ENCODE results near the gene KCTD14. TPM values are rescaled to one million over a fixed set of nuclear protein-coding genes. Genes with fewer than 3 reads are reported as not detected.

KCTD14 gene
- total and polyA plus RNA-seq, 8 donors = 7.0 to 20.7 (median 13.5) TPM

DNA sequence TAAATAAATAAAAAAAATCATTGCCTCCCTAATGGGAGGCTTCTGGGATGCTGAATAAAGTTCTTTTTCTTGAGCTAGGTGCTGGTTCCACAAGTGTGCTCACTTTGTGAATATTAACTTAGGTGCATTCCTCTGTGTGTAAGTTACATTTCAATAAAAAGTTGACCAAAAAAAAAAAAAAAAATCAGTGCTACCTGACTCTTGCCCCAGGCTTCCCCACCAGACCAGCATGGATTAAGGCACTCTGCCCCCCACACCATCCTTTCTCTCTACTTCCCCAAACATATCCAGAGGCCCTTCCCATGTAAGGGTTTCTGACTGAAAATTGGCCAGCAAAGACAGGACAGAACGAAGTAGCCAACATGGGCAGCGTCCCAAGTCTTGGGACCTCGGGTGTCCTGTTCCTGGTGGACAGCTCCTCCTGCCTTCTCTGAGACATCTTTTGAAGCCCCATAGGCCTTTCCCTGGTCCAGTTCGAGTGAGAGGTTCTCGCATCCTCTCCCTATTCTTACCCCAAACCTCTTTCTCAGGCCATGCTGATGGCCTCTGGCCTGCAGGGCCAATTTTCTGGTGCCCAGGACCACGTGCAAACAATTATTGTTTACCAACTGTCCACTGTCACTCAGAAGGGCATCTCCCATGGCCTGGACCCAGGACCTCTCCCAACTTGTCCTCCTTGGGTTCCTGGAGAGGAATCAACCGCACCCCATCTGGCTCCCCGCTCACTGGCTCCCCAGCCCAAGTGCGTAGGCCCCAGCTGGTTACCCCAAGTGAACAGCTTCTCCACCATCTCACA, 14.9 kb upstream of the KCTD14 start:
- H3K27ac ChIP-seq = peak overlapping the region; percentile 17 to 73 (median 33)
- intact Hi-C loops (cut with DNase I) = no loop called here

DNA sequence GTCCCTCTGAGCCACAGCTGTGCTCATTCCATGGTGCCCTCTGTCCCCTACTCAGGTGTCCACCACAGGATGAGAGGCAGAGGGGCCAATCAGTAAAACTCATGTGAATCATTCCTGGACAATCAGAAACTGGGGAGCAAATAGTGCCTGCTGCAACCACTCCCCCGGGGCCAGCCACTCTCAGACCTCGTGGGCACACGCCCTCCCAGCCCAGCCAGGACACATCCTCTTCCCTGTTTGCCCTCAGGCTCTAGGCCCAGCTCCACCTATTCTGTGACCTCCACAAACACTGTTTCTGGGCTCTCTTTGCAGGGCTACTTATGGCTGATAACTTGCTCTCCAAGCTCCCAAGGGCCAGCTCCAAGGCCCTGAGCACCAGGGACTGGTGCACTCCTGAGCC, 14.0 kb upstream of the KCTD14 start:
- WGBS, 2 donors = 10 to 30% methylated on average over 3 of the region's 3 CpGs
- H3K27me3 ChIP-seq = no peaks in the 10 kb centered on the region
- peaks cover 18 to 39% (median 24%) of the 10 kb centered on the region in 3 donors for H3K4me1 ChIP-seq
- FAIRE-seq (no peak), DNase-seq (peak; percentile 68 to 86 (median 72)), ATAC-seq (peak; percentile 64 to 83 (median 71))
- TF ChIP-seq, protein P1, sequence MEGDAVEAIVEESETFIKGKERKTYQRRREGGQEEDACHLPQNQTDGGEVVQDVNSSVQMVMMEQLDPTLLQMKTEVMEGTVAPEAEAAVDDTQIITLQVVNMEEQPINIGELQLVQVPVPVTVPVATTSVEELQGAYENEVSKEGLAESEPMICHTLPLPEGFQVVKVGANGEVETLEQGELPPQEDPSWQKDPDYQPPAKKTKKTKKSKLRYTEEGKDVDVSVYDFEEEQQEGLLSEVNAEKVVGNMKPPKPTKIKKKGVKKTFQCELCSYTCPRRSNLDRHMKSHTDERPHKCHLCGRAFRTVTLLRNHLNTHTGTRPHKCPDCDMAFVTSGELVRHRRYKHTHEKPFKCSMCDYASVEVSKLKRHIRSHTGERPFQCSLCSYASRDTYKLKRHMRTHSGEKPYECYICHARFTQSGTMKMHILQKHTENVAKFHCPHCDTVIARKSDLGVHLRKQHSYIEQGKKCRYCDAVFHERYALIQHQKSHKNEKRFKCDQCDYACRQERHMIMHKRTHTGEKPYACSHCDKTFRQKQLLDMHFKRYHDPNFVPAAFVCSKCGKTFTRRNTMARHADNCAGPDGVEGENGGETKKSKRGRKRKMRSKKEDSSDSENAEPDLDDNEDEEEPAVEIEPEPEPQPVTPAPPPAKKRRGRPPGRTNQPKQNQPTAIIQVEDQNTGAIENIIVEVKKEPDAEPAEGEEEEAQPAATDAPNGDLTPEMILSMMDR (IDR thresholded peaks at IDR 0.05) = no peak
- H3K36me3 ChIP-seq = no peaks in the 10 kb centered on the region
- H3K27ac ChIP-seq = peak overlapping the region; percentile 1 to 36 (median 32)
- H3K9me3 ChIP-seq = no peaks in the 10 kb centered on the region
- H3K4me3 ChIP-seq = no peak overlapping the region
- intact Hi-C loops (cut with DNase I) = no loop called here

More for the DNA sequence above, 14.9 kb upstream of the KCTD14 start:
- Histone ChIP-seq H3K4me1 (peaks cover 13 to 31% (median 24%) of the 10 kb centered on the region in 3 donors), H3K4me3 (no peak overlapping the region), H3K36me3 (no peaks in the 10 kb centered on the region), H3K27me3 (no peaks in the 10 kb centered on the region), H3K9me3 (no peaks in the 10 kb centered on the region)
- peak in 1 of 4 donors; percentile 0 for ATAC-seq
- FAIRE-seq = no peak
- DNase-seq = peak in 3 of 6 donors; percentile 23 to 51 (median 46)
- 64 to 75% methylated on average over 9 of the region's 9 CpGs for WGBS, 2 donors
- TF ChIP-seq, protein P1 (IDR thresholded peaks at IDR 0.05) = no peak

DNA sequence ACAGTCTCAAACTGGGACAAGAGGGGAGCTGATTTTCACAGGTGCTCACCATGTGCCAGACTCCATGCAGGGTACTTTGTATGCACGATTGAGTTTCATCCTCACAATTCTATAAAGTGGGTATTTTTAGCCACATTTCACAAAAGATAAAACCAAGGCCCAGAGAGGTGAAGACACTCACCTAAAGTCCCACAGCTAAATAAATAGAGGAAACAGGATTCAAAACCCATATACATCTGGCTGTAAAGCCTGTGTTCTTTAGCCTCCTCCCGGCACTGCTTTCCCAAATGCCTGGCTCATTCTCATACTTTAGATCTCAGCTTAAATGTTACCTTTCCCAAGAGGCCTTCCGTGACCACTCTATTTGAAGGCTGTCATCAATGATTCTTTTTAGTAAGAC, 13.2 kb upstream of the KCTD14 start:
- ATAC-seq (no peak), DNase-seq (no peak), FAIRE-seq (no peak)
- Histone ChIP-seq H3K9me3 (no peaks in the 10 kb centered on the region), H3K4me3 (no peak overlapping the region), H3K27me3 (no peaks in the 10 kb centered on the region), H3K27ac (peak overlapping the region in 3 of 4 donors; percentile 1 to 36 (median 35)), H3K36me3 (no peaks in the 10 kb centered on the region), H3K4me1 (peaks cover 21 to 47% (median 27%) of the 10 kb centered on the region in 3 donors)
- TF ChIP-seq, protein P1 (IDR thresholded peaks at IDR 0.05) = no peak
- WGBS, 2 donors = 75 to 78% methylated on average over 3 of the region's 3 CpGs
- intact Hi-C loops (cut with DNase I) = no loop called here

DNA sequence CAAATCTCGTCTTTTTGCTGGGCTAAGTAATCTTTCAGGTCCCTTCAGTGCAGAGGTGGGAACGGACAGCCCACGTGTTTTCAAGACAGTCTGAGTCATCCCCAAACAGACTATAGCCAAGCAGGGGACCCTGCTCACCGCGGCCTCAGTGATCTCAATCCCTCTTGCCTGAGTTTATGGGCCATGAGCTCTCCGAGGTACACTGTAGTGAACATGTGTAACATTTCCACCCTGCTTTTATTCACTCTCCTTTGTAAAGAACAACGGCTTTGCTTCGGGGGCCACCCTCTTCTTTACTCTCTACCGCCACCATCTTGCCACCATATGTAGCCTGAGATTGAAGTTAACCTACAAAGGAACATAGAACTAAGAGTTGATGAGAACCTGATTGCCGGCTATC, 11.5 kb upstream of the KCTD14 start:
- H3K4me1 ChIP-seq = peaks cover 12 to 51% (median 31%) of the 10 kb centered on the region in 3 donors
- H3K4me3 ChIP-seq = no peak overlapping the region
- WGBS, 2 donors = 77 to 83% methylated on average over 10 of the region's 10 CpGs
- TF ChIP-seq, protein P1 (IDR thresholded peaks at IDR 0.05) = no peak
- intact Hi-C loops (cut with DNase I) = no loop called here
- no peaks in the 10 kb centered on the region for H3K9me3 ChIP-seq
- no peak for DNase-seq
- H3K36me3 ChIP-seq = no peaks in the 10 kb centered on the region
- no peak overlapping the region for H3K27ac ChIP-seq
- FAIRE-seq = no peak
- no peaks in the 10 kb centered on the region for H3K27me3 ChIP-seq
- no peak for ATAC-seq

DNA sequence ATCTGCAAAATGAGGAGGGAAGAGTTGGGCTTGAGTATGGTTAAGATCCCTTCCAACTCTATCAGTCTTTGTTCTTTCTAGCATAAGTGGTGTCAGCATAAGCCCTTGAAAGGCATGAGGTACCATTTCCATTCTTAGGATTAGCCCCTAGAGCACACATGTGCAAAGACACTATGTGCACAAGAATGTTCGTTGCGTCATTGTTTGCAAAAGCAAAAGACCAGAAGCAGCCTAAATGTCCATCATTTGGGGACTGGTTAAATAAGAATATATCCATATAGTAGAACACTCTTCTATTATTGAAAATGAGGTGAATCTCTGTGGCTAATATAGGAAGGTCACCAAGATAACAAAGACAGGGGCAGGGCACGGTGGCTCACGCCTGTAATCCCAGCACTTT, 10.0 kb upstream of the KCTD14 start:
- TF ChIP-seq, protein P1 (IDR thresholded peaks at IDR 0.05) = no peak
- H3K27me3 ChIP-seq = no peaks in the 10 kb centered on the region
- H3K4me3 ChIP-seq = no peak overlapping the region
- no peaks in the 10 kb centered on the region for H3K9me3 ChIP-seq
- no peak for FAIRE-seq
- no peaks in the 10 kb centered on the region for H3K36me3 ChIP-seq
- intact Hi-C loops (cut with DNase I) = no loop called here
- H3K4me1 ChIP-seq = peaks cover 10 to 45% (median 23%) of the 10 kb centered on the region in 3 donors
- WGBS, 2 donors = 51 to 57% methylated on average over 4 of the region's 4 CpGs
- no peak for DNase-seq
- H3K27ac ChIP-seq = no peak overlapping the region
- no peak for ATAC-seq
